Transverse colon (tissue), 4 donors: ENCODE results near the gene TTLL9. TPM values are rescaled to one million over a fixed set of nuclear protein-coding genes. Genes with fewer than 3 reads are reported as not detected.

ENCODE experiments used
- DNase-seq: peaks from one replicate; pipeline ENCODE4 v3.0.0-alpha.2; 2019
- H3K27ac ChIP-seq, 4 donors: fragments of 200-600 bp; sonication (generic); 2 replicates each; pipeline ENCODE4 v1.5.1; 2016 to 2018; ENCODE audit warnings: inconsistent platforms in 4 of 4
- H3K27me3 ChIP-seq: fragments of 200-600 bp; sonication (generic); 2 replicates; pipeline ENCODE4 v1.5.1; 2017; ENCODE audit warnings: inconsistent platforms
- H3K36me3 ChIP-seq, 4 donors: fragments of 200-600 bp; sonication (generic); 2 replicates each; pipeline ENCODE4 v1.5.1; 2017 to 2019; ENCODE audit warnings: inconsistent platforms in 4 of 4
- H3K4me1 ChIP-seq, 4 donors: fragments of 200-600 bp; sonication (generic); 2 replicates each; pipeline ENCODE4 v1.5.1; 2017 to 2020; ENCODE audit warnings: inconsistent platforms in 4 of 4
- H3K4me3 ChIP-seq, 4 donors: fragments of 200-600 bp; sonication (generic); 1 replicate in 1 of 4; 2 replicates in 3 of 4; pipeline versions ENCODE4 v1.5.1 to v1.6.1; 2017 to 2019; ENCODE audit warnings: inconsistent platforms in 4 of 4
- H3K9me3 ChIP-seq, 2 donors: fragments of 200-600 bp; sonication (generic); 2 replicates each; pipeline ENCODE4 v1.5.1; 2017 to 2019; ENCODE audit warnings: inconsistent platforms in 2 of 2
- EP300 ChIP-seq: sonication (generic); formaldehyde crosslinking; IDR thresholded peaks from one replicate; pipeline ENCODE4 v1.6.1; 2017; ENCODE audit warnings: antibody characterized with exemption, low read depth
- POLR2A ChIP-seq: fragments of 450-650 bp; IDR thresholded peaks from one replicate; pipeline ENCODE4 v1.6.1; 2016; ENCODE audit warnings: antibody characterized with exemption, mild to moderate bottlenecking, moderate library complexity
- POLR2AphosphoS5 ChIP-seq, 3 donors: sonication (generic); formaldehyde crosslinking; IDR thresholded peaks; one replicate each; pipeline ENCODE4 v1.6.1; 2016; ENCODE audit warnings: antibody characterized with exemption in 3 of 3
- WGBS, 2 donors: methylation state at CpG; one replicate each; pipeline ENCODE4 v1.1.5; 2018; ENCODE audit warnings: low coverage in 1 of 2; 5-methylcytosine and 5-hydroxymethylcytosine counted together
- in situ Hi-C, 4 donors: fragments of 200-750 bp; cut with MboI; loops; one replicate each; pipeline versions ENCODE4 v1.15.0 to v1.15.1; 2017; ENCODE audit warnings: low sequenced_read_pairs in 3 of 4, low pct_ligation_motif_present in 1 of 4, low pct_unique_long_range_greater_than_20kb in 1 of 4
- intact Hi-C: fragments of 100-400 bp; cut with DNase I; formaldehyde crosslinking; loops from one replicate; pipeline ENCODE4 v1.15.1; 2023; ENCODE audit warnings: low total_unique reads
- total RNA-seq, 4 donors: library from RNA; depleted of rRNA; stranded (reverse); fragments of >200 nt; gene quantifications; one replicate each; pipeline ENCODE4 v1.1.0, GENCODE V29; 2016
- TF ChIP-seq, protein P1 (sequence below), 5 experiments: fragments of 200-600 bp in 3 of 5; fragments of 450-650 bp in 2 of 5; sonication (generic) in 3 of 5; IDR thresholded peaks; 1 replicate in 2 of 5; 2 replicates in 3 of 5; pipeline ENCODE4 v1.5.1; 2016 to 2017; ENCODE audit warnings: antibody characterized with exemption in 5 of 5, inconsistent platforms in 3 of 5, mild to moderate bottlenecking in 2 of 5, moderate library complexity in 1 of 5

TTLL9 gene
- total RNA-seq: not detected

GRCh38 chr20:31869942-31870725, at the start of gene TTLL9, which contains the start of gene DUSP15:
Gene TTLL9 (plus strand): TSS chr20:31870634. CDS start chr20:31871127, 493 bp downstream.
Gene DUSP15 (minus strand): TSS chr20:31870527. CDS start chr20:31870337, 190 bp downstream.
- peak; percentile 26 for DNase-seq
- peaks cover 0 to 20% (median 15%) of the 10 kb centered on the region in 4 donors for H3K4me1 ChIP-seq
- H3K9me3 ChIP-seq: no peaks in the 10 kb centered on the region
- intact Hi-C loops (no loop called here), in situ Hi-C loops (no loop called here)
- WGBS, 2 donors: 2% methylated on average over 68 of the region's 80 CpGs; no CpG with 5 or more reads in 1 of the 2 donors
- no peaks in the 10 kb centered on the region for H3K36me3 ChIP-seq
- no peak for TF ChIP-seq POLR2AphosphoS5 (IDR thresholded peaks at IDR 0.05)
- TF ChIP-seq EP300: no peak
- no peak for TF ChIP-seq POLR2A
- TF ChIP-seq, protein P1, sequence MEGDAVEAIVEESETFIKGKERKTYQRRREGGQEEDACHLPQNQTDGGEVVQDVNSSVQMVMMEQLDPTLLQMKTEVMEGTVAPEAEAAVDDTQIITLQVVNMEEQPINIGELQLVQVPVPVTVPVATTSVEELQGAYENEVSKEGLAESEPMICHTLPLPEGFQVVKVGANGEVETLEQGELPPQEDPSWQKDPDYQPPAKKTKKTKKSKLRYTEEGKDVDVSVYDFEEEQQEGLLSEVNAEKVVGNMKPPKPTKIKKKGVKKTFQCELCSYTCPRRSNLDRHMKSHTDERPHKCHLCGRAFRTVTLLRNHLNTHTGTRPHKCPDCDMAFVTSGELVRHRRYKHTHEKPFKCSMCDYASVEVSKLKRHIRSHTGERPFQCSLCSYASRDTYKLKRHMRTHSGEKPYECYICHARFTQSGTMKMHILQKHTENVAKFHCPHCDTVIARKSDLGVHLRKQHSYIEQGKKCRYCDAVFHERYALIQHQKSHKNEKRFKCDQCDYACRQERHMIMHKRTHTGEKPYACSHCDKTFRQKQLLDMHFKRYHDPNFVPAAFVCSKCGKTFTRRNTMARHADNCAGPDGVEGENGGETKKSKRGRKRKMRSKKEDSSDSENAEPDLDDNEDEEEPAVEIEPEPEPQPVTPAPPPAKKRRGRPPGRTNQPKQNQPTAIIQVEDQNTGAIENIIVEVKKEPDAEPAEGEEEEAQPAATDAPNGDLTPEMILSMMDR (IDR thresholded peaks at IDR 0.05): no peak
- peaks cover 38% of the 10 kb centered on the region for H3K27me3 ChIP-seq
- peak within 1 kb of the TSS; percentile 39 to 73 (median 58) for H3K4me3 ChIP-seq
- H3K27ac ChIP-seq: peak within 1 kb of the TSS; percentile 10 to 51 (median 40)

DNA sequence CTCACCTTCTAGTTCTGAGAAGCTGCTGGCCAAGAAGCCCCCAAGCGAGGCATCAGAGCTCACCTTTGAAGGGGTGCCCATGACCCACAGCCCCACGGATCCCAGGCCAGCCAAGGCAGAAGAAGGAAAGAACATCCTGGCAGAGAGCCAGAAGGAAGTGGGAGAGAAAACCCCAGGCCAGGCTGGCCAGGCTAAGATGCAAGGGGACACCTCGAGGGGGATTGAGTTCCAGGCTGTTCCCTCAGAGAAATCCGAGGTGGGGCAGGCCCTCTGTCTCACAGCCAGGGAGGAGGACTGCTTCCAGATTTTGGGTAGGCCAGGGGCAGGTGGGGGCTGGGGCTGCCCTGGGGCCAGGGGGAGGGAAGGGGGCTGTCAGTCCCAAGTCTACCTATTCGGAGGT, 49.0 kb upstream of the TTLL9 start:
- H3K9me3 ChIP-seq: no peaks in the 10 kb centered on the region
- peaks cover 0 to 9% (median 4%) of the 10 kb centered on the region in 4 donors for H3K4me1 ChIP-seq
- H3K27ac ChIP-seq: no peak overlapping the region
- H3K36me3 ChIP-seq: no peaks in the 10 kb centered on the region
- no peak for DNase-seq
- H3K27me3 ChIP-seq: no peaks in the 10 kb centered on the region
- 58% methylated on average over 5 of the region's 5 CpGs; no CpG with 5 or more reads in 1 of the 2 donors for WGBS, 2 donors
- TF ChIP-seq, protein P1 (IDR thresholded peaks at IDR 0.05): no peak
- TF ChIP-seq EP300 (no peak), POLR2AphosphoS5 (IDR thresholded peaks at IDR 0.05) (no peak)
- H3K4me3 ChIP-seq: no peak overlapping the region
- intact Hi-C loops (loop anchor here (10.0 kb wide), 1 partner anchor 213 kb away; no protein-coding TSS in a partner anchor), in situ Hi-C loops (no loop called here)

- peak; percentile 73 for DNase-seq
- TF ChIP-seq, protein P1 (IDR thresholded peaks at IDR 0.05): peak; percentile 96 to 99 (median 98)
- no peak for TF ChIP-seq POLR2AphosphoS5 (IDR thresholded peaks at IDR 0.05)
- 0 to 4% methylated on average over 9 to 27 of the region's 29 CpGs for WGBS, 2 donors
- Histone ChIP-seq H3K9me3 (no peaks in the 10 kb centered on the region), H3K4me3 (peak overlapping the region in 1 of 4 donors; percentile 12), H3K4me1 (peaks cover 0 to 9% (median 4%) of the 10 kb centered on the region in 4 donors), H3K36me3 (no peaks in the 10 kb centered on the region), H3K27ac (no peak overlapping the region), H3K27me3 (no peaks in the 10 kb centered on the region)
- intact Hi-C loops: loop anchor here (10.0 kb wide), 1 partner anchor 212 kb away; no protein-coding TSS in a partner anchor
- in situ Hi-C loops: no loop called here
These were observed 47.8 kb upstream of the TTLL9 start for GRCh38 chr20:31822421-31823330.
